Liver (tissue), 9 donors: ENCODE data around the gene SGMS1. TPM values are rescaled to one million over a fixed set of nuclear protein-coding genes. Genes with fewer than 3 reads are reported as not detected.
"Not testable (repeated sequence)": the region's sequence is repeated elsewhere in the genome, so short reads cannot be mapped to it uniquely, and the experiment has no call there.

Experiments
- DNase-seq: peaks from one replicate; pipeline ENCODE4 v3.0.0-alpha.2; 2017; ENCODE audit warnings: low spot score
- H3K27ac ChIP-seq, 2 donors: one replicate each; pipeline ENCODE4 v1.7.0; 2013; ENCODE audit warnings: inconsistent platforms in 2 of 2, low read length in 2 of 2, control low read depth in 1 of 2, low read depth in 1 of 2, mild to moderate bottlenecking in 1 of 2
- H3K27me3 ChIP-seq, 4 donors: one replicate each; pipeline versions ENCODE4 v1.6.1 to v1.7.0; 2013; ENCODE audit warnings: low read length in 3 of 4, inconsistent platforms in 1 of 4, mild to moderate bottlenecking in 1 of 4, moderate library complexity in 1 of 4; ENCODE audit not compliant: control insufficient read depth in 4 of 4, insufficient read depth in 4 of 4
- H3K36me3 ChIP-seq, 4 donors: one replicate each; pipeline versions ENCODE4 v1.6.1 to v1.7.0; 2013; ENCODE audit warnings: low read length in 3 of 4, mild to moderate bottlenecking in 3 of 4, low read depth in 1 of 4, moderate library complexity in 1 of 4; ENCODE audit not compliant: control insufficient read depth in 4 of 4, insufficient read depth in 3 of 4
- H3K4me1 ChIP-seq, 4 donors: one replicate each; pipeline versions ENCODE4 v1.6.1 to v1.7.0; 2013; ENCODE audit warnings: low read length in 3 of 4, mild to moderate bottlenecking in 3 of 4, moderate library complexity in 1 of 4; ENCODE audit not compliant: control insufficient read depth in 4 of 4, insufficient read depth in 4 of 4
- H3K4me3 ChIP-seq, 3 donors: one replicate each; pipeline versions ENCODE4 v1.6.1 to v1.7.0; 2013; ENCODE audit warnings: low read length in 3 of 3, control low read depth in 1 of 3, low read depth in 1 of 3, mild to moderate bottlenecking in 1 of 3
- H3K9ac ChIP-seq, 2 donors: one replicate each; pipeline ENCODE4 v1.7.0; 2013; ENCODE audit warnings: low read length in 2 of 2, mild to moderate bottlenecking in 2 of 2, moderate library complexity in 2 of 2, control low read depth in 1 of 2, low read depth in 1 of 2
- H3K9me3 ChIP-seq, 4 donors: one replicate each; pipeline versions ENCODE4 v1.6.1 to v1.7.0; 2013; ENCODE audit warnings: low read length in 3 of 4; ENCODE audit not compliant: control insufficient read depth in 4 of 4
- ATF3 ChIP-seq: IDR thresholded peaks from 2 replicates; pipeline ENCODE4 v1.6.1; 2016; ENCODE audit warnings: antibody characterized with exemption
- CTCF ChIP-seq: fragments of 150-350 bp; IDR thresholded peaks from 2 replicates; pipeline ENCODE4 v1.5.1; 2017; ENCODE audit warnings: improper control_type of control experiment, low read depth, low read length; ENCODE audit not compliant: missing input control
- EGR1 ChIP-seq, 2 donors: IDR thresholded peaks; 2 replicates each; pipeline ENCODE4 v1.6.1; 2016 to 2018; ENCODE audit warnings: antibody characterized with exemption in 2 of 2, low read depth in 2 of 2
- FOXA2 ChIP-seq: IDR thresholded peaks from 2 replicates; pipeline ENCODE4 v1.6.1; 2016; ENCODE audit warnings: antibody characterized with exemption
- GABPA ChIP-seq, 2 donors: IDR thresholded peaks in 1 of 2; conservative IDR thresholded peaks in 1 of 2; 2 replicates each; pipeline ENCODE4 v1.6.1; 2016; ENCODE audit warnings: antibody characterized with exemption in 2 of 2, mild to moderate bottlenecking in 1 of 2, moderate library complexity in 1 of 2
- HNF4A ChIP-seq, 2 donors: conservative IDR thresholded peaks; 2 replicates each; pipeline ENCODE4 v1.6.1; 2016; ENCODE audit warnings: antibody characterized with exemption in 2 of 2, mild to moderate bottlenecking in 2 of 2
- JUND ChIP-seq, 2 donors: IDR thresholded peaks; 2 replicates each; pipeline ENCODE4 v1.6.1; 2016; ENCODE audit warnings: antibody characterized with exemption in 2 of 2
- MAX ChIP-seq: IDR thresholded peaks from 2 replicates; pipeline ENCODE4 v1.6.1; 2016; ENCODE audit warnings: antibody characterized with exemption
- RAD21 ChIP-seq, 2 donors: IDR thresholded peaks; 2 replicates each; pipeline ENCODE4 v1.6.1; 2016; ENCODE audit warnings: antibody characterized with exemption in 2 of 2, mild to moderate bottlenecking in 2 of 2
- REST ChIP-seq: IDR thresholded peaks from 2 replicates; pipeline ENCODE4 v1.6.1; 2016; ENCODE audit warnings: antibody characterized with exemption, mild to moderate bottlenecking
- SP1 ChIP-seq: IDR thresholded peaks from 2 replicates; pipeline ENCODE4 v1.6.1; 2018; ENCODE audit warnings: antibody characterized with exemption, mild to moderate bottlenecking
- YY1 ChIP-seq: IDR thresholded peaks from 2 replicates; pipeline ENCODE4 v1.6.1; 2016; ENCODE audit warnings: antibody characterized with exemption, mild to moderate bottlenecking
- ZBTB33 ChIP-seq: IDR thresholded peaks from 2 replicates; pipeline ENCODE4 v1.6.1; 2016; ENCODE audit warnings: antibody characterized with exemption
- WGBS: extraction: QIAGEN DNeasy Blood & Tissue Kit; methylation state at CpG from one replicate; pipeline ENCODE4 v1.1.7; 2013; 5-methylcytosine and 5-hydroxymethylcytosine counted together
- polyA plus RNA-seq, 2 donors: library from polyadenylated mRNA; stranded (reverse) in 1 of 2; unstranded in 1 of 2; fragments of 200-250 nt in 1 of 2; fragments of >200 nt in 1 of 2; fragmentation: Nextera tagmentation in 1 of 2; extraction: Ambion mirVana in 1 of 2; gene quantifications; one replicate each; pipeline versions ENCODE4 v1.2.1 to v1.2.3, GENCODE V29; 2013 to 2015
- total RNA-seq, 2 donors: library from RNA; depleted of rRNA; stranded (reverse); fragments of >200 nt; gene quantifications; one replicate each; pipeline ENCODE4 v1.2.3, GENCODE V29; 2014
- donor health status: healthy.
- donor health status: healthy.
- donor health status: healthy.
- donor health status: healthy.
- donor health status: healthy.

The SGMS1 gene
- total and polyA plus RNA-seq, 4 donors, result 6.8 to 98.2 (median 21.1) TPM

- TF ChIP-seq GABPA (IDR thresholded peaks at IDR 0.05 in 1 of 2, conservative IDR thresholded peaks at IDR 0.05 in 1 of 2), result peak; percentile 71 to 92
- TF ChIP-seq MAX, result peak; percentile 11
- peak; percentile 67 to 73 for TF ChIP-seq RAD21 (IDR thresholded peaks at IDR 0.05)
- peak; percentile 38 for TF ChIP-seq CTCF
- H3K9ac ChIP-seq, H3K27ac ChIP-seq, H3K9me3 ChIP-seq, H3K36me3 ChIP-seq, H3K4me1 ChIP-seq, H3K27me3 ChIP-seq: not testable (repeated sequence)
- WGBS, result 49% methylated on average over 32 of the region's 32 CpGs
- peak overlapping the region; percentile 36 to 80 (median 77) for H3K4me3 ChIP-seq
- DNase-seq, result peak; percentile 44
Measured at GRCh38 chr10:50659865-50660730, 36.3 kb upstream of the SGMS1 start.

- peak overlapping the region; percentile 36 to 80 (median 77) for H3K4me3 ChIP-seq
- not testable (repeated sequence) for H3K9me3 ChIP-seq, H3K9ac ChIP-seq, DNase-seq, H3K27ac ChIP-seq, H3K27me3 ChIP-seq, H3K4me1 ChIP-seq, H3K36me3 ChIP-seq
- 95% methylated on average over 35 of the region's 35 CpGs for WGBS
Measured at GRCh38 chr10:50659016-50659864, 35.5 kb upstream of the SGMS1 start.

- Histone ChIP-seq H3K9ac (no peak overlapping the region), H3K27ac (no peak overlapping the region), H3K27me3 (no peaks in the 10 kb centered on the region), H3K9me3 (no peaks in the 10 kb centered on the region), H3K36me3 (no peaks in the 10 kb centered on the region), H3K4me3 (no peak overlapping the region), H3K4me1 (peaks cover 0 to 12% (median 3%) of the 10 kb centered on the region in 4 donors)
- 98% methylated on average over 5 of the region's 5 CpGs for WGBS
- no peak for DNase-seq
- TF ChIP-seq REST (no peak), SP1 (no peak), JUND (IDR thresholded peaks at IDR 0.05) (no peak), RAD21 (IDR thresholded peaks at IDR 0.05) (no peak), CTCF (no peak), YY1 (no peak), EGR1 (IDR thresholded peaks at IDR 0.05; ENCODE audit: low read depth in 2 of 2) (no peak), HNF4A (conservative IDR thresholded peaks at IDR 0.05) (no peak), MAX (no peak), ZBTB33 (no peak), ATF3 (no peak), FOXA2 (no peak)
Measured at GRCh38 chr10:50658165-50658564, 34.4 kb upstream of the SGMS1 start.
